GM12878 (cell line): Measurements from ENCODE around the gene PLEKHA7. TPM values are rescaled to one million over a fixed set of nuclear protein-coding genes. Genes with fewer than 3 reads are reported as not detected.
A peak's percentile ranks its signal among the peaks of the same experiment; 100 is the strongest.

Experiments used
- ATAC-seq: fragments of 200-7000 bp; cut with Tn5 transposase; 3 replicates; pipeline ENCODE4 v1.9.1; 2020; ENCODE audit warnings: mild to moderate bottlenecking, moderate library complexity
- BruUV-seq: library from RNA; stranded (reverse); fragments of 400-500 nt; replicated peaks from 2 replicates; lab custom pipeline; 2021; lab: Mats Ljungman, UMichigan
- CTCF ChIA-PET: fragments of 300-600 bp; sonication (Branson Sonifier 250); formaldehyde crosslinking; extraction: SDS; loops from one replicate; lab custom pipeline; 2021; ENCODE audit warnings: inconsistent platforms; lab: Yijun Ruan, JAX
- POLR2A ChIA-PET: fragments of 350-600 bp; formaldehyde crosslinking; extraction: SDS; loops from one replicate; lab custom pipeline; 2021; ENCODE audit warnings: inconsistent platforms; lab: Charles Lee
- RAD21 ChIA-PET: fragments of 300-600 bp; sonication (Branson Sonifier 250); formaldehyde crosslinking; loops from one replicate; lab custom pipeline; 2023; ENCODE audit warnings: antibody characterized with exemption; ENCODE audit not compliant: unreplicated experiment; lab: Charles Lee
- SMC1A ChIA-PET: fragments of 300-600 bp; sonication (Branson Sonifier 250); formaldehyde crosslinking; loops from one replicate; lab custom pipeline; 2023; ENCODE audit not compliant: unreplicated experiment, uncharacterized antibody; lab: Charles Lee
- DNase-seq: peaks from one replicate; pipeline ENCODE4 v3.0.0-alpha.2; 2011; ENCODE audit warnings: low read depth, low spot score
- FAIRE-seq: peaks from 3 replicates; lab custom pipeline; 2011; peaks lifted over from hg19 to GRCh38; lab: Jason Lieb, UNC
- H2AFZ ChIP-seq: 2 replicates; pipeline ENCODE4 v1.6.0; 2011; ENCODE audit warnings: low read depth, low read length, control low read depth; ENCODE audit not compliant: control insufficient read depth
- H3K27ac ChIP-seq: 2 replicates; pipeline ENCODE4 v1.5.1; 2011; ENCODE audit warnings: control low read depth; ENCODE audit not compliant: control insufficient read depth, insufficient read depth
- H3K27me3 ChIP-seq, 2 experiments: replicated peaks in 1 of 2; 2 replicates each; pipeline versions ENCODE4 v1.6.0 to v1.6.1; 2011; ENCODE audit warnings: low read length in 1 of 2; ENCODE audit not compliant: control insufficient read depth in 2 of 2, insufficient read depth in 2 of 2
- H3K36me3 ChIP-seq, 2 experiments: 2 replicates each; pipeline ENCODE4 v1.5.1; 2011; ENCODE audit warnings: low read length in 1 of 2; ENCODE audit not compliant: control insufficient read depth in 2 of 2, insufficient read depth in 2 of 2
- H3K4me1 ChIP-seq: 2 replicates; pipeline ENCODE4 v1.6.1; 2011; ENCODE audit warnings: mild to moderate bottlenecking, low read length, moderate library complexity, mixed read lengths; ENCODE audit not compliant: control insufficient read depth, insufficient read depth
- H3K4me2 ChIP-seq: 2 replicates; pipeline ENCODE4 v1.6.0; 2011; ENCODE audit warnings: control low read depth; ENCODE audit not compliant: control insufficient read depth, insufficient read depth
- H3K4me3 ChIP-seq: fragments of 200-600 bp; sonication (generic); 2 replicates; pipeline ENCODE4 v1.5.1; 2016
- H3K79me2 ChIP-seq: 2 replicates; pipeline ENCODE4 v1.6.0; 2011; ENCODE audit warnings: low read length; ENCODE audit not compliant: control insufficient read depth, insufficient read depth
- H3K9ac ChIP-seq: 2 replicates; pipeline ENCODE4 v1.8.0; 2011; ENCODE audit warnings: low read length, control low read depth, mixed read lengths; ENCODE audit not compliant: control insufficient read depth, insufficient read depth
- H3K9me3 ChIP-seq: replicated peaks from 3 replicates; pipeline ENCODE4 v1.5.1; 2011; ENCODE audit warnings: mild to moderate bottlenecking, low read length; ENCODE audit not compliant: control insufficient read depth, insufficient read depth
- H4K20me1 ChIP-seq: 2 replicates; pipeline ENCODE4 v1.6.0; 2011; ENCODE audit not compliant: control insufficient read depth, insufficient read depth
- BHLHE40 ChIP-seq, 2 experiments: fragments of 450-650 bp in 1 of 2; IDR thresholded peaks; 2 replicates each; pipeline ENCODE4 v1.6.1; 2011 to 2017; ENCODE audit warnings: low read depth in 2 of 2, borderline replicate concordance in 1 of 2, improper control_type of control experiment in 1 of 2, low read length in 1 of 2, mild to moderate bottlenecking in 1 of 2
- CBX5 ChIP-seq: sonication (generic); IDR thresholded peaks from 2 replicates; pipeline ENCODE4 v1.6.1; 2016; ENCODE audit warnings: low read depth, moderate library complexity, mild to moderate bottlenecking, inconsistent platforms
- CREM ChIP-seq: IDR thresholded peaks from 2 replicates; pipeline ENCODE4 v1.6.1; 2014; ENCODE audit warnings: antibody characterized with exemption, low read depth
- CTCF ChIP-seq, 3 experiments: IDR thresholded peaks in 2 of 3; conservative IDR thresholded peaks in 1 of 3; 2 replicates each; pipeline ENCODE4 v1.5.1; 2011; ENCODE audit warnings: low read depth in 3 of 3, low read length in 3 of 3, mild to moderate bottlenecking in 3 of 3, control low read depth in 2 of 3, moderate library complexity in 2 of 3, inconsistent platforms in 1 of 3, mixed read lengths in 1 of 3; ENCODE audit not compliant: control insufficient read depth in 2 of 3, insufficient read depth in 1 of 3; ENCODE audit errors: extremely low read depth in 1 of 3
- ESRRA ChIP-seq: IDR thresholded peaks from 2 replicates; pipeline ENCODE4 v1.6.1; 2012; ENCODE audit warnings: mild to moderate bottlenecking, low read length, improper control_type of control experiment
- FOXK2 ChIP-seq: fragments of 450-650 bp; IDR thresholded peaks from 2 replicates; pipeline ENCODE4 v1.6.1; 2017; ENCODE audit warnings: mild to moderate bottlenecking, moderate library complexity
- FOXM1 ChIP-seq: IDR thresholded peaks from 2 replicates; pipeline ENCODE4 v1.6.1; 2012; ENCODE audit warnings: low read depth, mild to moderate bottlenecking, inconsistent platforms, low read length, moderate library complexity
- LARP7 ChIP-seq: fragments of 450-650 bp; IDR thresholded peaks from 2 replicates; pipeline ENCODE4 v1.6.1; 2017; ENCODE audit warnings: mild to moderate bottlenecking
- POLR2A ChIP-seq: IDR thresholded peaks from 2 replicates; pipeline ENCODE4 v1.6.1; 2011; ENCODE audit warnings: low read depth, mild to moderate bottlenecking, low read length
- RAD21 ChIP-seq: IDR thresholded peaks from 2 replicates; pipeline ENCODE4 v1.6.1; 2011; ENCODE audit warnings: mild to moderate bottlenecking, low read depth, low read length, moderate library complexity; ENCODE audit not compliant: insufficient read depth
- RUNX3 ChIP-seq: IDR thresholded peaks from 2 replicates; pipeline ENCODE4 v1.6.1; 2012; ENCODE audit warnings: low read length, inconsistent platforms
- SMC3 ChIP-seq: IDR thresholded peaks from 2 replicates; pipeline ENCODE4 v1.6.1; 2011; ENCODE audit warnings: low read length, improper control_type of control experiment, borderline replicate concordance
- YY1 ChIP-seq: IDR thresholded peaks from 2 replicates; pipeline ENCODE4 v1.6.1; 2011; ENCODE audit warnings: low read depth, mild to moderate bottlenecking, low read length
- ZNF24 ChIP-seq: fragments of 450-650 bp; IDR thresholded peaks from 2 replicates; pipeline ENCODE4 v1.6.1; 2017; ENCODE audit warnings: antibody characterized with exemption, mild to moderate bottlenecking
- ZNF592 ChIP-seq: fragments of 450-650 bp; IDR thresholded peaks from 2 replicates; pipeline ENCODE4 v1.6.1; 2017; ENCODE audit warnings: mild to moderate bottlenecking, moderate library complexity
- WGBS: methylation state at CpG from one replicate; pipeline ENCODE4 v1.1.6; 2016; ENCODE audit warnings: low lambda C conversion rate; ENCODE audit not compliant: insufficient replicate concordance, insufficient coverage; ENCODE audit errors: missing lambda C conversion rate; 5-methylcytosine and 5-hydroxymethylcytosine counted together
- in situ Hi-C: fragments of 300-500 bp; cut with MboI; formaldehyde crosslinking; loops from 9 replicates; pipeline ENCODE4 v1.14.3; 2018; ENCODE audit warnings: mixed read lengths
- intact Hi-C: fragments of 100-400 bp; cut with micrococcal nuclease; formaldehyde crosslinking; loops from one replicate; pipeline ENCODE4 v1.14.2; 2022; ENCODE audit not compliant: unreplicated experiment
- polyA plus RNA-seq, 11 experiments: library from polyadenylated mRNA; depleted of rRNA in 4 of 11; unstranded in 6 of 11; stranded (reverse) in 5 of 11; fragments of >200 nt; fragmentation: Nextera tagmentation in 4 of 11; fragmentation: Illumina TruSeq in 1 of 11; extraction: Ambion mirVana in 4 of 11; extraction: Trizol in 1 of 11; gene quantifications; 1 replicate in 1 of 11; 2 replicates in 10 of 11; pipeline versions ENCODE4 v1.2.1 to v1.2.3, GENCODE V29; 2011 to 2016; ENCODE audit warnings: inconsistent platforms in 2 of 11, missing spikeins in 2 of 11, low read depth in 1 of 11
- total RNA-seq, 4 experiments: library from RNA; depleted of rRNA in 3 of 4; stranded (reverse); fragments of >200 nt in 3 of 4; fragmentation: Illumina TruSeq in 1 of 4; extraction: Trizol in 1 of 4; gene quantifications; 2 replicates each; pipeline versions ENCODE4 v1.2.1 to v1.2.3, GENCODE V29; 2013 to 2021
- TF ChIP-seq, protein P1 (sequence below): fragments of 450-650 bp; IDR thresholded peaks from 2 replicates; pipeline ENCODE4 v1.6.1; 2017; ENCODE audit warnings: borderline replicate concordance

The PLEKHA7 gene
- total and polyA plus RNA-seq, 10 of the 15 experiments (the other 5 are each of a cell fraction or from before 2014, with no cell fraction given): 0.45 to 5.3 (median 2.1) TPM

- no peaks in the 10 kb centered on the region for H3K79me2 ChIP-seq
- RAD21 ChIA-PET: interaction anchor here (0.6 to 6.2 kb wide), 9 partner anchors 12 to 292 kb away, joined by 3 to 32 read pairs (median 4); partner anchors contain the start of gene RPS13
- no TSS peak for BruUV-seq
- no peak overlapping the region for H2AFZ ChIP-seq
- in situ Hi-C loops: no loop called here
- no peaks in the 10 kb centered on the region for H3K36me3 ChIP-seq
- H3K4me2 ChIP-seq: no peak overlapping the region
- H3K9ac ChIP-seq: no peak overlapping the region
- H3K9me3 ChIP-seq: no peaks in the 10 kb centered on the region
- SMC1A ChIA-PET: interaction anchor here (0.8 to 2.7 kb wide), 20 partner anchors 9 to 742 kb away, joined by 3 to 17 read pairs (median 4); no protein-coding TSS in a partner anchor
- CTCF ChIA-PET: interaction anchor here (0.6 to 7.1 kb wide), 42 partner anchors 9 to 742 kb away, joined by 3 to 59 read pairs (median 5); partner anchors contain the start of genes C11orf58 and RPS13
- H3K4me1 ChIP-seq: no peaks in the 10 kb centered on the region
- no peaks in the 10 kb centered on the region for H4K20me1 ChIP-seq
- POLR2A ChIA-PET: interaction anchor here (1.4 kb wide), 1 partner anchor 117 kb away, joined by 3 read pairs; no protein-coding TSS in a partner anchor
- peak; percentile 94 for FAIRE-seq
- H3K27ac ChIP-seq: no peak overlapping the region
- no peak overlapping the region for H3K4me3 ChIP-seq
- intact Hi-C loops: loop anchor here (1.0 to 10.0 kb wide), 2 partner anchors 139 to 278 kb away; no protein-coding TSS in a partner anchor
- ATAC-seq: peak; percentile 88
- TF ChIP-seq ZNF24 (no peak), ESRRA (0 out of 2 replicates have a peak, but pooled peaks have one; percentile 33), FOXM1 (0 out of 2 replicates have a peak, but pooled peaks have one; percentile 24), CBX5 (no peak), SMC3 (peak; percentile 79), YY1 (peak; percentile 60; the same call in 1 of the 2 replicates), CTCF (IDR thresholded peaks at IDR 0.05 in 2 of 3, conservative IDR thresholded peaks at IDR 0.05 in 1 of 3; ENCODE audit: control insufficient read depth in 2 of 3, extremely low read depth in 1 of 3, insufficient read depth in 1 of 3, low read depth in 3 of 3, low read length in 3 of 3) (peak; percentile 86 to 90 (median 88)), RAD21 (peak; percentile 80), CREM (0 out of 2 replicates have a peak, but pooled peaks have one; percentile 15), LARP7 (0 out of 2 replicates have a peak, but pooled peaks have one; percentile 35), POLR2A (no peak), ZNF592 (no peak), FOXK2 (no peak), RUNX3 (no peak), BHLHE40 (IDR thresholded peaks at IDR 0.05; ENCODE audit: borderline replicate concordance in 1 of 2, low read depth in 2 of 2, low read length in 1 of 2) (peak in 1 of 2 experiments; percentile 55; a peak in 1 of 4 replicates)
- TF ChIP-seq, protein P1, sequence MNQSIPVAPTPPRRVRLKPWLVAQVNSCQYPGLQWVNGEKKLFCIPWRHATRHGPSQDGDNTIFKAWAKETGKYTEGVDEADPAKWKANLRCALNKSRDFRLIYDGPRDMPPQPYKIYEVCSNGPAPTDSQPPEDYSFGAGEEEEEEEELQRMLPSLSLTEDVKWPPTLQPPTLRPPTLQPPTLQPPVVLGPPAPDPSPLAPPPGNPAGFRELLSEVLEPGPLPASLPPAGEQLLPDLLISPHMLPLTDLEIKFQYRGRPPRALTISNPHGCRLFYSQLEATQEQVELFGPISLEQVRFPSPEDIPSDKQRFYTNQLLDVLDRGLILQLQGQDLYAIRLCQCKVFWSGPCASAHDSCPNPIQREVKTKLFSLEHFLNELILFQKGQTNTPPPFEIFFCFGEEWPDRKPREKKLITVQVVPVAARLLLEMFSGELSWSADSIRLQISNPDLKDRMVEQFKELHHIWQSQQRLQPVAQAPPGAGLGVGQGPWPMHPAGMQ: no peak
- DNase-seq: peak; percentile 17
- H3K27me3 ChIP-seq: no peaks in the 10 kb centered on the region; a peak in 1 of 4 replicates
- 21% methylated on average over 7 of the region's 7 CpGs for WGBS
These were observed 228.6 kb downstream of the PLEKHA7 start for GRCh38 chr11:16785520-16786128.
